ENCODE results near the gene AIF1L.

Gene AIF1L

GRCh38 chr9:131169563-131170240, 73.4 kb downstream of the AIF1L start:
- no peaks in the 10 kb centered on the region for H3K27me3 ChIP-seq
- no peak for DNase-seq
- H3K4me3 ChIP-seq (ENCODE audit: low read depth, low read length) = no peak overlapping the region
- H3K9me3 ChIP-seq = no peaks in the 10 kb centered on the region
- H3K4me1 ChIP-seq = no peaks in the 10 kb centered on the region
- H3K36me3 ChIP-seq = peaks cover 17% of the 10 kb centered on the region
- TF ChIP-seq CTCF (IDR thresholded peaks at IDR 0.05; ENCODE audit: low read depth, low read length) = no peak

Measured in BE2C (cell line).